ENCODE results near the gene VAV2.

Gene VAV2

DNA sequence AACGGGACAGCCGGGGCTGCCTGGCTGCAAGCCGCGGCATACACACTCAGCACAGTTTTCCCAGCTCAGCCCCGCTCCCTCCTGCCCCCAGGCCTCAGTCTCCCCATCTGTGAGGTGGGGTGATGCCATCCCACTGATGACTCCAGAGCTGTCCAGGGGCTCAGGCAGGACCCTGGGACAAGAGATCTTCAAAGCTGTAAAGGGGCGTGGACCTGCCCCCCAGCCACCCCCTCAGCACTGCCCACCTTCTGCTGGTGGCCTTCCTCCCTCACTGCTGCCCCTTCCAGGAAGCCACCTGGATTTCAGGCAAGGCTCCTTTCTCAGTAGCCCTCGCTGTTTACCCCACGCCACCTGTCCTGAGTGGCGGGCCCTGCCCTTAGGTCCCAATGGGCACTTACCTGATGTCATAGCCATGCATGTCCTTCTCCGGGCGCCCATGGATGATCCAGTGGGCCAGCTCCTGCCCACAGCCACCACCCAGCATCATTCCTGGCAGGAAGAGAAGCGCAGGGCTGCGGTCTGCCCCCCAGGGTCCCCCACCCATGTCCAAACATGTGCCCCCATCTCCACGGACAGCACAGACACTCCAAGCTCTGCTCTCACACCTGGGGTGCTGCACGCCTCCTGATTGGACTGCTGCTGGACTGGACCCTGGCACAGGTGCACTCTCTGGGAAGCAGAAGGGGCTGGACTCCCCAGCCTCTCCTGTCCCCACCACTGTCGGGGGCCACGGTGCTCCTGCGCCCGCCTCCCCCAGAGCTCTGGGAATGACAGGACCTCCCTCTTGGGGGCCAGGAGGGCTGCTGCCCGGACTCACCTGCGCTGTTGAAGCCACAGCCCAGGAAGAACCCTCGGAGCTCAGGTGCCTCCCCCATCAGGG is 279.7 kb downstream of the VAV2 start:
- no peaks in the 10 kb centered on the region for H3F3A ChIP-seq (ENCODE audit: insufficient read depth)
- H3K27me3 ChIP-seq (ENCODE audit: low read length) = no peaks in the 10 kb centered on the region
- TF ChIP-seq CTCF (IDR thresholded peaks at IDR 0.05; ENCODE audit: insufficient read depth, low read length, poor library complexity, severe bottlenecking) = no peak
- TF ChIP-seq EZH2phosphoT487 (conservative IDR thresholded peaks at IDR 0.05; ENCODE audit: low read length) = no peak
- H4K20me1 ChIP-seq (ENCODE audit: low read depth, low read length) = no peaks in the 10 kb centered on the region
- H2AFZ ChIP-seq (ENCODE audit: low read depth, low read length, severe bottlenecking) = no peak overlapping the region
- H3K9ac ChIP-seq (ENCODE audit: low read length) = no peak overlapping the region
- H3K4me2 ChIP-seq (ENCODE audit: low read depth, low read length, poor library complexity, severe bottlenecking) = no peak overlapping the region
- no peak overlapping the region for H3K4me3 ChIP-seq (ENCODE audit: insufficient read depth, low read length, poor library complexity, severe bottlenecking)
- H3K36me3 ChIP-seq (ENCODE audit: low read length) = no peaks in the 10 kb centered on the region
- H3K9me2 ChIP-seq (replicated peaks; ENCODE audit: insufficient read depth, low read length) = no peaks in the 10 kb centered on the region
- no peak overlapping the region for H3K27ac ChIP-seq (ENCODE audit: low read depth, low read length)
- no peaks in the 10 kb centered on the region for H3K79me2 ChIP-seq (ENCODE audit: insufficient read depth, low read length)
- no peaks in the 10 kb centered on the region for H3K9me3 ChIP-seq (ENCODE audit: insufficient read depth, low read length)
